HFFc6 (cell line): ENCODE results near the gene ABCG4. TPM values are rescaled to one million over a fixed set of nuclear protein-coding genes. Genes with fewer than 3 reads are reported as not detected.
"Not testable (repeated sequence)": the region's sequence is repeated elsewhere in the genome, so short reads cannot be mapped to it uniquely, and the experiment has no call there.

Experiments used
- DNase-seq: peaks from one replicate; pipeline ENCODE4 v3.0.0-alpha.2; 2018
- H3K27ac Mint-ChIP-seq: 2 replicates; pipeline ENCODE4 v1.8.0; 2020; ENCODE audit warnings: mild to moderate bottlenecking, mixed read lengths
- H3K27me3 Mint-ChIP-seq: 2 replicates; pipeline ENCODE4 v1.8.0; 2021; ENCODE audit warnings: mild to moderate bottlenecking, moderate library complexity, mixed read lengths; ENCODE audit not compliant: insufficient read depth
- H3K36me3 Mint-ChIP-seq: 2 replicates; pipeline ENCODE4 v1.8.0; 2021; ENCODE audit warnings: low read depth, mixed read lengths
- H3K4me1 Mint-ChIP-seq: 2 replicates; pipeline ENCODE4 v1.8.0; 2020; ENCODE audit warnings: low read depth, mixed read lengths
- H3K4me3 Mint-ChIP-seq: 2 replicates; pipeline ENCODE4 v1.8.0; 2020; ENCODE audit warnings: mild to moderate bottlenecking, moderate library complexity, mixed read lengths
- H3K9me3 Mint-ChIP-seq: 2 replicates; pipeline ENCODE4 v1.8.0; 2020; ENCODE audit warnings: mild to moderate bottlenecking, mixed read lengths
- CTCF ChIP-seq: fragments of 200-600 bp; sonication (generic); IDR thresholded peaks from 2 replicates; pipeline ENCODE4 v1.5.0; 2021; ENCODE audit warnings: antibody characterized with exemption, mild to moderate bottlenecking
- total RNA-seq, 6 experiments: library from RNA; stranded (reverse); fragmentation: NEBNext Ultra II Directional; extraction: Animal tissue kit (Norgen Biotek cat#: 25700); gene quantifications; 2 replicates in 1 of 6; 3 replicates in 5 of 6; pipeline ENCODE4 v1.2.3, GENCODE V29; 2021

The ABCG4 gene
- total RNA-seq, 6 experiments from 2014 or later, result 0.05 to 0.50 (median 0.18) TPM

- H3K27me3 Mint-ChIP-seq, result no peaks in the 10 kb centered on the region
- no peaks in the 10 kb centered on the region for H3K9me3 Mint-ChIP-seq
- H3K4me3 Mint-ChIP-seq, result no peak overlapping the region
- H3K4me1 Mint-ChIP-seq, result peaks cover 17% of the 10 kb centered on the region
- TF ChIP-seq CTCF, result peak; percentile 76
- peaks cover 32% of the 10 kb centered on the region for H3K36me3 Mint-ChIP-seq
- DNase-seq, result no peak
- H3K27ac Mint-ChIP-seq, result no peak overlapping the region
Measured at GRCh38 chr11:119134389-119134978, 14.4 kb upstream of the ABCG4 start.

- not testable (repeated sequence) for H3K36me3 Mint-ChIP-seq, H3K4me1 Mint-ChIP-seq, H3K27me3 Mint-ChIP-seq, H3K9me3 Mint-ChIP-seq, H3K4me3 Mint-ChIP-seq, H3K27ac Mint-ChIP-seq, DNase-seq
Measured at GRCh38 chr11:119139276-119139675, 9.6 kb upstream of the ABCG4 start.

- peak overlapping the region; percentile 46; the same call in 1 of the 2 replicates for H3K4me3 Mint-ChIP-seq
- no peaks in the 10 kb centered on the region for H3K9me3 Mint-ChIP-seq
- peak; percentile 80 for TF ChIP-seq CTCF
- peaks cover 20% of the 10 kb centered on the region for H3K4me1 Mint-ChIP-seq
- H3K27me3 Mint-ChIP-seq, result peaks cover 23% of the 10 kb centered on the region
- peak; percentile 57 for DNase-seq
- H3K27ac Mint-ChIP-seq, result no peak overlapping the region
- no peaks in the 10 kb centered on the region for H3K36me3 Mint-ChIP-seq
Measured at GRCh38 chr11:119144825-119145486, 3.9 kb upstream of the ABCG4 start.

- Mint-ChIP-seq H3K27ac (no peak overlapping the region), H3K9me3 (no peaks in the 10 kb centered on the region), H3K4me3 (no peak overlapping the region), H3K4me1 (peaks cover 20% of the 10 kb centered on the region), H3K36me3 (no peaks in the 10 kb centered on the region), H3K27me3 (peaks cover 28% of the 10 kb centered on the region)
- no peak for TF ChIP-seq CTCF
- no peak for DNase-seq
Measured at GRCh38 chr11:119145551-119145950, 3.3 kb upstream of the ABCG4 start.

- H3K27me3 Mint-ChIP-seq, result peaks cover 35% of the 10 kb centered on the region
Measured at GRCh38 chr11:119147604-119148333, 1.1 kb upstream of the ABCG4 start.

More at GRCh38 chr11:119147604-119148333, 1.1 kb upstream of the ABCG4 start:
- no peak overlapping the region; the same call in 1 of the 2 replicates for H3K4me3 Mint-ChIP-seq
- DNase-seq, result no peak
- no peaks in the 10 kb centered on the region for H3K9me3 Mint-ChIP-seq
- no peak for TF ChIP-seq CTCF
- peaks cover 20% of the 10 kb centered on the region for H3K4me1 Mint-ChIP-seq
- no peaks in the 10 kb centered on the region for H3K36me3 Mint-ChIP-seq
- H3K27ac Mint-ChIP-seq, result no peak overlapping the region
